HG02588 (cell line): ENCODE measurements around the gene DNAJC8.

ENCODE experiments used
- ATAC-seq: cut with Tn5 transposase; IDR thresholded peaks from one replicate; pipeline ENCODE4 v1.9.1; 2021; ENCODE audit warnings: mild to moderate bottlenecking, moderate library complexity; ENCODE audit not compliant: unreplicated experiment

Gene DNAJC8

DNA sequence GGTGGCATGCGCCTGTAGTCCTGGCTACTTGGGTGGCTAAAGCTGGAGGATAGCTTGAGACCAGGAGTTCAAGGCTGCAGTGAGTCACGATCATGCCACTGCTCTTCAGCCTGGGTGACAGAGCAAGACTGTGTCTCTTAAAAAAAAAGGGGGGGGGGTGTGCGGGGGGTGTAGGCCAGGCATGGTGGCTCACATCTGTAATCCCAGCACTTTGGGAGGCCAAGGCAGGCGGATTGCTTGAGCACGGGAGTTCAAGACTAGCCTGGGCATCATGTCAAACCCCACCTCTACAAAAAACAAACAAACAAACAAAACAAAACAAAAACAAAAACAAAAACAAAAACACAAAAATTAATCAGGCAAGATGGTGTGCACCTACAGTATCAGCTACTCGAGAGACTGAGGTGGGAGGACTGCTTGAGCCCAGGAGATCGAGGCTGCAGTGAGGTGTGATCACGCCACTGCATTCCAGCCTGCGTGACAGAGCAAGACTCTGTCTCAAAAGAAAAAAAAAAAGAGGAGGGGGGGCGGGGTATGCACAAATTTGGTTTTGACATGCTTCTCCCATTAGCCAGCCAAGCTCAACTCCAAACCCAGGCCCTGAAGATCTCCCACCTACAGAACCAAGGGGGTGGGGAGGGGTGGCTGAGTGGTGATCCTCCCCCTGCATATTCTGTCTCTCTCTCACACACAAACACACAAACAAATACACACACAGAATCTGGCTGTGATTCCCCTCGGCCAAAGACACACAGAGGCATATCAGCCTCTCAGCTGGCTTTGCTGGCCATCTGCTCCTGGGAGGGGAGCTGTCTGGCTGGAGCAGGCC is 59.5 kb downstream of the DNAJC8 start:
- ATAC-seq, result no peak

DNA sequence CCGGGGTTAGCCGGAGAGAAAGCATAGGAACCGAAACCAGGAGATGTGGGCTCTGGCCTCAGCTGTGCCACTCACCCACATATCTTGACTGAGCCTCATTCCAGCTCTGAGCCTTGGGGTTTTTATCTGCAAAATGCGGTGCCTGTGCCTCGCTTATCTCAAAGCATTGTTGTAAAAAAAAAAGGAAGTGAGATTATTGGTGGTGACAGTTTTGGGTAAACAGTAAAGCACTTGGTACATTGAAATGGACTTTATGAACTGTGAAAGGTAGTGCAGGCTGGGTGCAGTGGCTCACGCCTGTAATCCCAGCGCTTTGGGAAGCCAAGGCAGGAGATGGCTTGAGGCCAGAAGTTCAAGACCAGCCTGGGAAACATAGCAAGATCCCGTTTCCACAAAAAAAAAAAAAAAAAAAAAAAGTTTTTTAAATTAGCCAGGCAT is 60.1 kb downstream of the DNAJC8 start:
- ATAC-seq, result peak; percentile 60

- ATAC-seq, result no peak
Observed at GRCh38 chr1:28171246-28171645, 61.6 kb downstream of the DNAJC8 start.

DNA sequence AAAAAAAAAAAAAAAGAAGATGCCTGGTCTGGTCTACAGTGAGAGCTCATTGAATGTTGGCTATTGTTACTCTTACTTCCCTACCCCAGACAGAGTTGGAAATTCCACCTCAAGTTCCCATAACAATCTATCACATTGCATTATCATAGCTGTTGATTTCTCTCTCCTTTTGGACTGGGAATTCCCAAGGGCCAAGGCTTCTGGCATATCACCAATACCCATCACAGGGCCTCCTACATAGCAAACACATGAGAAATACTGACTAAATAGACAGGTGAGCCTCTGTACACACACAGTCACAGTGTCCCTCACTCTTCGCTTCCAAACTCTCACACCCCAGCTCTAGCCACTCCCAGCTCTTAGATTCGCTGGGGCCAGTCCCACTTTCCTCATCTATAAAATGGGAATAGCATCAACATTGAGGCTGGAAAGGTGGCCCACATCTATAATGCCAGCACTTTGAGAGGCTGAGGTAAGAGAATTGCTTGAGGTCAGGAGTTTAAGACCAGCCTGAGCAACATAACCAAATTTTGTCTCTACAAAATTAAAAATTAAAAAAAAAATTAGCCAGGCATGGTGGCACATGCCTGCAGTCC is 62.7 kb downstream of the DNAJC8 start:
- no peak for ATAC-seq

GRCh38 chr1:28163496-28164161 is 69.2 kb downstream of the DNAJC8 start:
- no peak for ATAC-seq

DNA sequence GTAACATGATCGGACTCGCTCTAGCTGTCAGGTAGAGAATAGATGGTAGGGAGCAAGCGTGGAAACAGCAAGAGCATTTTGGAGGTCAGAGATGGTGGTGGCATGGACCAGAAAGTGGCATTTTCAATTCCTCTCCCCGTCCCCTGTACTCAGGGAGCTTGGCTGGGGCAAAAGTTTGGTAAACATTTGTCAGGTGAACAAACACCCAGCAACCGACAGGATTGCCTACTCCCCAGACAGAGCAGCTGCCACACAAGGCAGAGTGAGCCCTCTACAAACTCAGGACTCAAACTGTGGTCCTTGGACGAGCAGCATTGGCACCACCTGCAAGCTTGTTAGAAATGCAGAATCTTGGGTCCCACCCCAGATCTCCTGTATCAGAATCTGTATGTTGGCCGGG is 70.7 kb downstream of the DNAJC8 start:
- ATAC-seq, result no peak

DNA sequence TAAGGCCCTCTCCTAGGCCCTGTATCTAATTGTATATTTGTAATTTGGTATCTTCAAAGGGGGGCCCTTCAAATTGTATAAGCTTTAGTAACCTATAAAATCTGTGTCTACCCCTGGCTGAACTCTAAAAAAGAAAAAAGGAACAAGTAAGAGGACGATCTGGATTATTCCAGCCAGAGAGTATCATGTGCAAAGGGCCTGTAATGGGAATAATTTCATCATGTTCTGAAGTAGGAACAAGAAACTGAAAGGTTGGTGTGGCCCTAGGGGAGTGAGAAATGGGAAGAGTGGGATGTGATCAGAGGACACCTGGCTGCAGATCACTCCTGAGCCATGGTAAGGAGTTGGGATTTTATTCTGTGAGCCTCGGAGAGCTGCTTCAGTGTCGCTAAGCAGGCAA is 71.1 kb downstream of the DNAJC8 start:
- no peak for ATAC-seq

DNA sequence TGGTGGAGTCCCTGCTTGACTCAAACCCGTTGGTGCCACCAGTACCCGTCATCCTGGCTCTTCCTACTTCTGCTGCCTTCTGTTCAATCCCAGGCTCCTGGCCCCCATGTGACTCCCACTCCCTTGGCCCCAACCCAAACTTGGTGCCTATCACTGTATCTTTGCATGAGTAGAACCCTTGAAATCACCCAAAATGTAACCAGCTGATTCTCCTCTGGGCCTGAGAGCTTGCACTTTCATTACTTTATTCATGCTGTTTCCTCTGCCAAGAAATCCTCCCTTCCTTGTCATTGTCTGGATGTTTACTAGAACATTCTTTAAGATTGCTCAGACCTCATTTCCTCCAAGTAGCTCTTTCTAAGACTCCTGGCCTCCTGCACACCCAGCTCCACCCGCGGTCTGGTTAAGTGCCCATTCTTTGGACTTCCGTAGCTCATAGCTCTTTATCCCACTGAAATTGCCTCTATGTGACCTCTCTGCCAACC is 72.0 kb downstream of the DNAJC8 start:
- ATAC-seq, result no peak

- ATAC-seq, result no peak
Observed at GRCh38 chr1:28159680-28160079, 73.1 kb downstream of the DNAJC8 start.

DNA sequence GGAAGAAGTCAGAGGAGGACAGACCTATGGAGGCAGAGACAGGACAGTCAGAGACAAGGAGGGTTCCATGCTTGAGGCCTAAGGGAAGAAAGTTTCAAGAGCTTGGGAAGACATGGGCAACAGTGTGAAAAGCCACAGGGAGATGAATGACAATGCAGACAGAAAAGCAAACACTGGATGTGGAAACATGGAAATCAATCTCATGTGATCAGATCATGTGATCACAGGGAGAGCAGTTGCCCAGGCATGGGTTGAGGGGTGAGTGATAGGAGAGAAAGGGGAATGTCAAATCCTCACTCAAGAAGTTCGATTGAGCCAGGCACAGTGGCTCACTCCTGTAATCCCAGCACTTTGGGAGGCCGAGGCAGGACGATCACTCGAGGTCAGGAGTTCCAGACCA is 73.6 kb downstream of the DNAJC8 start:
- no peak for ATAC-seq

DNA sequence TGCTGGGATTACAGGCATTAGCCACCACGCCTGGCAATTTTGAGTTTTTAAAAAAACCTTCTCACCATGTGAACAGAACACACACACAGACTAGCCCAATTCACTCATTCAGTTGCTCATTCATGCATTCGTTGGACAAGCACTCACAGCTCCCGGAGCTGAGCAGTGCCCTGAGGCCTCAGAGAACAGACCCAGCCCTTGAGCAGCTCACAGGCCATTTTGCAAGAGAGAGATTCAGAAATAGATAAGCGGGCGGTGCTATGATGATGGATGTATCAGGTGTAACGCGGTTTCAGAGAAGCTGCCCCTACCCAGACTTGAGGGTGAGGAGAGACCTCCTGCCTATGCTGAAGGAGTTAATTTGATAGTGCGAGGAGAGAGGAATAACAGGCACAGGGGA is 74.9 kb downstream of the DNAJC8 start:
- ATAC-seq, result no peak

- ATAC-seq, result no peak
Observed at GRCh38 chr1:28156821-28157220, 76.0 kb downstream of the DNAJC8 start.

DNA sequence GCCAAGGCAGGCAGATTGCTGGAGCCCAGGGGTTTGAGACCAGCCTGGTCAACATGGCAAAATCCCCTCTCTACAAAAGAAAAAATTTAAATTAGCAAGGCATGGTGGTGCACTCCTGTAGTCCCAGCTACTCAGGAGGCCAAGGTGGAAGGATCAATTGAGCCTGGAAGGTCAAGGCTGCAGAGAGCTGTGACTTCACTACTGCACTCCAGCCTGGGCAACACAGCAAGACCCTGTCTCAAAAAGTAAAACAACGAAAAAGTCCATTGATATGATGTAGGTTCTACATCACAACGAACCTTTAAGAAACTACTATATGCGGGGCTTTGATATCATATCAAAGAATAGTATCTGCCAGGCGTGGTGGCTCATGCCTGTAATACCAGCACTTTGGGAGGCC is 77.2 kb downstream of the DNAJC8 start:
- no peak for ATAC-seq

- ATAC-seq, result no peak
Observed at GRCh38 chr1:28154078-28154594, 78.7 kb downstream of the DNAJC8 start.
